Stomach (tissue), 9 donors: ENCODE results near the gene CDH2. TPM values are rescaled to one million over a fixed set of nuclear protein-coding genes. Genes with fewer than 3 reads are reported as not detected.

ENCODE experiments used
- DNase-seq, 2 donors: peaks; one replicate each; pipeline versions ENCODE4 v3.0.0 to v3.0.0-alpha.2; 2013 to 2019
- H3K27ac ChIP-seq, 5 donors: fragments of 200-600 bp in 4 of 5; sonication (generic) in 4 of 5; one replicate each; pipeline ENCODE4 v1.5.1; 2013 to 2019; ENCODE audit warnings: mild to moderate bottlenecking in 1 of 5, moderate library complexity in 1 of 5
- H3K27me3 ChIP-seq, 3 donors: fragments of 200-600 bp; sonication (generic); one replicate each; pipeline ENCODE4 v1.5.1; 2017 to 2019; ENCODE audit warnings: mixed run types in 1 of 3
- H3K36me3 ChIP-seq, 4 donors: fragments of 200-600 bp; sonication (generic); 1 replicate in 3 of 4; 2 replicates in 1 of 4; pipeline ENCODE4 v1.5.1; 2016 to 2019
- H3K4me1 ChIP-seq, 4 donors: fragments of 200-600 bp; sonication (generic); one replicate each; pipeline ENCODE4 v1.5.1; 2016 to 2019
- H3K4me3 ChIP-seq, 4 donors: fragments of 200-600 bp; sonication (generic) in 3 of 4; one replicate each; pipeline ENCODE4 v1.5.1; 2016 to 2019; ENCODE audit warnings: mild to moderate bottlenecking in 1 of 4
- H3K9me3 ChIP-seq, 4 donors: fragments of 200-600 bp; sonication (generic); one replicate each; pipeline ENCODE4 v1.5.1; 2016 to 2019
- EP300 ChIP-seq: sonication (generic); formaldehyde crosslinking; IDR thresholded peaks from one replicate; pipeline ENCODE4 v1.6.1; 2017; ENCODE audit warnings: antibody characterized with exemption
- POLR2A ChIP-seq, 4 donors: fragments of 450-650 bp; IDR thresholded peaks; one replicate each; pipeline ENCODE4 v1.6.1; 2016; ENCODE audit warnings: antibody characterized with exemption in 4 of 4, control low read depth in 2 of 4, mild to moderate bottlenecking in 1 of 4, moderate library complexity in 1 of 4
- POLR2AphosphoS5 ChIP-seq, 3 donors: sonication (generic); formaldehyde crosslinking; IDR thresholded peaks; one replicate each; pipeline ENCODE4 v1.6.1; 2016; ENCODE audit warnings: antibody characterized with exemption in 3 of 3
- WGBS, 5 donors: extraction: QIAGEN DNeasy Blood & Tissue Kit in 3 of 5; methylation state at CpG; one replicate each; pipeline versions ENCODE4 v1.1.5 to v1.1.7; 2013 to 2018; 5-methylcytosine and 5-hydroxymethylcytosine counted together
- intact Hi-C: fragments of 100-400 bp; cut with DNase I; formaldehyde crosslinking; loops from one replicate; pipeline ENCODE4 v1.15.1; 2023; ENCODE audit warnings: low total_unique reads
- polyA plus RNA-seq, 3 donors: library from polyadenylated mRNA; stranded (reverse); fragments of 200-250 nt; gene quantifications; one replicate each; pipeline ENCODE4 v1.2.3, GENCODE V29; 2013
- total RNA-seq, 5 donors: library from RNA; depleted of rRNA; stranded (reverse); fragments of >200 nt; gene quantifications; one replicate each; pipeline versions ENCODE4 v1.1.0 to v1.2.3, GENCODE V29; 2014 to 2016
- TF ChIP-seq, protein P1 (sequence below), 7 experiments: fragments of 450-650 bp in 4 of 7; fragments of 200-600 bp in 3 of 7; sonication (generic) in 3 of 7; IDR thresholded peaks; one replicate each; pipeline ENCODE4 v1.5.1; 2016 to 2019; ENCODE audit warnings: antibody characterized with exemption in 7 of 7, control low read depth in 2 of 7, mild to moderate bottlenecking in 1 of 7
- donor health status: healthy with polysubstance abuse.
- donor health status: Bipolar disorder and iron deficiency.
- donor health status: healthy.

CDH2 gene
- total and polyA plus RNA-seq, 8 donors, result 0.58 to 21.9 (median 5.7) TPM

DNA sequence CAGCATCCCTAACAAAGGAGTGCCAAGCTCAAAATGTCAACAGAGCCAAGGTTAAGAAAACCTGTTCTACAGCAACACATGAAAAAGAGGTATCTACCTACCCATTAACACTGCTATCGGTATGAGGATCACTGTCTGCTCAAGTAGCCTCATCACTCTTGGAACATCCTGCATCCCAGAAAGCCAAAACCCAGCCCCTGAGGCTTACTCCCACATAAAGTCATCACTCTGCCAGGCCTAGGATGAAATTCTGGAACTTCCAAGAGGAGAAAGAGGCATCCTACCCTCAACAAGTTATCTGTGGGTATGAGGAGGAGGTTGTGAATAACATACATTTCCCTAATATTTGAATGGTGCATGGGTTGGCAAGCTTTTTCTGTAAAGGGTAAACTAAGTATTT, 25.5 kb downstream of the CDH2 start:
- 23 to 67% (median 40%) methylated on average over 1 of the region's 1 CpG for WGBS, 5 donors
- Histone ChIP-seq H3K9me3 (no peaks in the 10 kb centered on the region), H3K4me1 (peaks cover 0 to 16% (median 3%) of the 10 kb centered on the region in 4 donors), H3K27ac (no peak overlapping the region), H3K4me3 (no peak overlapping the region), H3K27me3 (no peaks in the 10 kb centered on the region), H3K36me3 (no peaks in the 10 kb centered on the region)
- TF ChIP-seq POLR2AphosphoS5 (IDR thresholded peaks at IDR 0.05) (no peak), POLR2A (IDR thresholded peaks at IDR 0.05) (no peak), EP300 (no peak)
- TF ChIP-seq, protein P1, sequence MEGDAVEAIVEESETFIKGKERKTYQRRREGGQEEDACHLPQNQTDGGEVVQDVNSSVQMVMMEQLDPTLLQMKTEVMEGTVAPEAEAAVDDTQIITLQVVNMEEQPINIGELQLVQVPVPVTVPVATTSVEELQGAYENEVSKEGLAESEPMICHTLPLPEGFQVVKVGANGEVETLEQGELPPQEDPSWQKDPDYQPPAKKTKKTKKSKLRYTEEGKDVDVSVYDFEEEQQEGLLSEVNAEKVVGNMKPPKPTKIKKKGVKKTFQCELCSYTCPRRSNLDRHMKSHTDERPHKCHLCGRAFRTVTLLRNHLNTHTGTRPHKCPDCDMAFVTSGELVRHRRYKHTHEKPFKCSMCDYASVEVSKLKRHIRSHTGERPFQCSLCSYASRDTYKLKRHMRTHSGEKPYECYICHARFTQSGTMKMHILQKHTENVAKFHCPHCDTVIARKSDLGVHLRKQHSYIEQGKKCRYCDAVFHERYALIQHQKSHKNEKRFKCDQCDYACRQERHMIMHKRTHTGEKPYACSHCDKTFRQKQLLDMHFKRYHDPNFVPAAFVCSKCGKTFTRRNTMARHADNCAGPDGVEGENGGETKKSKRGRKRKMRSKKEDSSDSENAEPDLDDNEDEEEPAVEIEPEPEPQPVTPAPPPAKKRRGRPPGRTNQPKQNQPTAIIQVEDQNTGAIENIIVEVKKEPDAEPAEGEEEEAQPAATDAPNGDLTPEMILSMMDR (IDR thresholded peaks at IDR 0.05), result no peak
- intact Hi-C loops, result no loop called here
- no peak for DNase-seq

GRCh38 chr18:28150925-28151324, 26.0 kb downstream of the CDH2 start:
- TF ChIP-seq POLR2A (IDR thresholded peaks at IDR 0.05) (no peak), POLR2AphosphoS5 (IDR thresholded peaks at IDR 0.05) (no peak), EP300 (no peak)
- TF ChIP-seq, protein P1 (IDR thresholded peaks at IDR 0.05), result no peak
- Histone ChIP-seq H3K27me3 (no peaks in the 10 kb centered on the region), H3K36me3 (no peaks in the 10 kb centered on the region), H3K9me3 (no peaks in the 10 kb centered on the region), H3K4me3 (no peak overlapping the region), H3K4me1 (peaks cover 0 to 16% (median 3%) of the 10 kb centered on the region in 4 donors), H3K27ac (no peak overlapping the region)
- intact Hi-C loops, result no loop called here
- DNase-seq, result no peak
- 76 to 86% (median 80%) methylated on average over 1 of the region's 1 CpG for WGBS, 5 donors

DNA sequence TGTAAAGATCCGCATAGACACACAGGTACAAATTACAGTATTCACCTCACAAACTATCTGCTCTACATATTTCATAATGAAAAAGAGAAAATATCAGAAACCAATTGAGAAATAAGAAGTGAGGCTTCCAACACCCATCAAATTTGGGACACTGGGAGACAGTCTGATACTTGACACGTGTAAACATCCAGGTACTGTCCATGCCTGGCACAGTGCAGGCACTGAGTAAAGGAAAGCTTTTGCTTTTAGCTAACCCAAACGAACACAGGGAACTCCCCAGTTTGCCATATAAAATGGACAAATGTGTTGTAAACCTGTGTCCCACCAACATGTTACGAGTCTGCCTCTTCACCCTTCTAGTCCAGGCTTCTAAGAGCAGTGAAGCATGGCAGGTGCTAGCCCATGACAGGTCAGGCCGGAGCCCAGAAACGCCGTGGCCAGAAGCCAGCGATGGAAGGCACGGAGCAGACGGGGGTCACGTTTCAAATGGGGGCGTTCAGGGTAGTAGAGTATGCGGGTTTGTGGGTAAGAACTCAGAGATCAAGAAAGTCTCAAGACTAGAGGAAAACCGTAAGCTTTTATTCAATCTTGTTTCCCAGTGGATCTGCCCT, 27.0 kb downstream of the CDH2 start:
- H3K27me3 ChIP-seq, result no peaks in the 10 kb centered on the region
- no peak overlapping the region for H3K27ac ChIP-seq
- H3K4me1 ChIP-seq, result peaks cover 0 to 16% (median 3%) of the 10 kb centered on the region in 4 donors
- intact Hi-C loops, result no loop called here
- 82 to 92% (median 90%) methylated on average over 14 of the region's 14 CpGs for WGBS, 5 donors
- no peaks in the 10 kb centered on the region for H3K9me3 ChIP-seq
- no peaks in the 10 kb centered on the region for H3K36me3 ChIP-seq
- TF ChIP-seq, protein P1 (IDR thresholded peaks at IDR 0.05), result no peak
- TF ChIP-seq POLR2AphosphoS5 (IDR thresholded peaks at IDR 0.05) (no peak), EP300 (no peak), POLR2A (IDR thresholded peaks at IDR 0.05) (no peak)
- no peak overlapping the region for H3K4me3 ChIP-seq
- DNase-seq, result no peak

DNA sequence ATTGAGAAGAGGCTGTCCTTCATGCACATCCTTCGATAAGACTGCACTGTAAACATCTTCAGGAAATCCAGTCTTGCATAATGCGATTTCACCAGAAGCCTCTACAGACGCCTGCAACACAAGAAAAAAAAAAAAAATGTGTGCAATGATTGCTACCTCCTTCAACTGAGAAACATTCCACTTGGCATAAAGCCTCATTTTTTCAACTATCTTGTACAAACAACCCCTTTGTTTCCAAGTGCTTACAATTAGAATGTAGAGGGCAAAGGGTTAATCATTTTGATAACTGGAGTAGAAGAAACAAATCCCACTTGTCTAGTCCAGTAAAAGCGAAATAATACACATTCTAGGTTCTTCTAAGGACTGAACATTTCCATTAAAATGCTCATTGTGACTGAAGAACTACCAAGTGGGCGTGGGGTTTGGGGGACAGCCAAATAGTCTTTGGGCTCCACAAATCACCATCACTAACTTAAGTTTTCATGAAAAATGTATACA, 29.2 kb downstream of the CDH2 start:
- Histone ChIP-seq H3K4me1 (peaks cover 0 to 8% (median 0%) of the 10 kb centered on the region in 4 donors), H3K36me3 (no peaks in the 10 kb centered on the region), H3K27ac (no peak overlapping the region), H3K9me3 (no peaks in the 10 kb centered on the region), H3K27me3 (no peaks in the 10 kb centered on the region), H3K4me3 (no peak overlapping the region)
- WGBS, 5 donors, result 13 to 27% (median 21%) methylated on average over 5 of the region's 5 CpGs
- intact Hi-C loops, result no loop called here
- TF ChIP-seq, protein P1 (IDR thresholded peaks at IDR 0.05), result no peak
- TF ChIP-seq POLR2A (IDR thresholded peaks at IDR 0.05) (no peak), POLR2AphosphoS5 (IDR thresholded peaks at IDR 0.05) (no peak), EP300 (no peak)
- peak in 1 of 2 donors; percentile 26 for DNase-seq
